ENCODE data around the gene TBC1D1. TPM values are rescaled to one million over a fixed set of nuclear protein-coding genes. Genes with fewer than 3 reads are reported as not detected.

The TBC1D1 gene
- total and polyA plus RNA-seq, 5 donors from 2014 or later = 12.3 to 48.2 (median 19.4) TPM

- Histone ChIP-seq H3K27me3 (ENCODE audit: control insufficient read depth, insufficient read depth, low read length) (no peaks in the 10 kb centered on the region), H3K9me3 (ENCODE audit: control insufficient read depth in 2 of 2, low read length in 2 of 2) (no peaks in the 10 kb centered on the region), H3K36me3 (ENCODE audit: control insufficient read depth, insufficient read depth, low read length) (peaks cover 29% of the 10 kb centered on the region), H3K27ac (ENCODE audit: insufficient read depth, low read length, poor library complexity, severe bottlenecking) (no peak overlapping the region), H3K4me3 (ENCODE audit: low read depth, low read length) (no peak overlapping the region), H3K4me1 (ENCODE audit: control insufficient read depth, insufficient read depth, low read length, poor library complexity, severe bottlenecking) (no peaks in the 10 kb centered on the region)
- no peaks in the 10 kb centered on the region for H3K9me3 Mint-ChIP-seq
- no peaks in the 10 kb centered on the region for H3K27me3 Mint-ChIP-seq
- no peak overlapping the region for H3K4me3 Mint-ChIP-seq
- peaks cover 54% of the 10 kb centered on the region for H3K36me3 Mint-ChIP-seq
- H3K27ac Mint-ChIP-seq = no peak overlapping the region
- ATAC-seq (ENCODE audit: low read depth in 2 of 2) (no peak), DNase-seq (peak in 1 of 3 donors; percentile 9)
- peaks cover 0 to 11% (median 9%) of the 10 kb centered on the region in 4 donors for H3K4me1 Mint-ChIP-seq
These were observed 135.4 kb downstream of the TBC1D1 start for GRCh38 chr4:38026158-38026740.

- H3K27ac Mint-ChIP-seq = peak overlapping the region in 1 of 3 donors; percentile 8
These were observed 139.1 kb downstream of the TBC1D1 start for GRCh38 chr4:38030023-38030422.

GRCh38 chr4:38034986-38035882 lies 144.3 kb downstream of the TBC1D1 start:
- ATAC-seq (ENCODE audit: low read depth in 2 of 2) (peak in 1 of 2 donors; percentile 44), DNase-seq (peak; percentile 18 to 72 (median 57))
- Mint-ChIP-seq H3K36me3 (peaks cover 18% of the 10 kb centered on the region), H3K9me3 (no peaks in the 10 kb centered on the region), H3K4me3 (no peak overlapping the region), H3K4me1 (peaks cover 0 to 6% (median 4%) of the 10 kb centered on the region in 4 donors), H3K27me3 (no peaks in the 10 kb centered on the region), H3K27ac (no peak overlapping the region)
- Histone ChIP-seq H3K9me3 (ENCODE audit: control insufficient read depth in 2 of 2, low read length in 2 of 2) (no peaks in the 10 kb centered on the region), H3K27ac (ENCODE audit: insufficient read depth, low read length, poor library complexity, severe bottlenecking) (no peak overlapping the region), H3K27me3 (ENCODE audit: control insufficient read depth, insufficient read depth, low read length) (no peaks in the 10 kb centered on the region), H3K4me1 (ENCODE audit: control insufficient read depth, insufficient read depth, low read length, poor library complexity, severe bottlenecking) (no peaks in the 10 kb centered on the region), H3K4me3 (ENCODE audit: low read depth, low read length) (no peak overlapping the region), H3K36me3 (ENCODE audit: control insufficient read depth, insufficient read depth, low read length) (peaks cover 11% of the 10 kb centered on the region)

More at GRCh38 chr4:38030023-38030422, 139.1 kb downstream of the TBC1D1 start:
- Histone ChIP-seq H3K9me3 (ENCODE audit: control insufficient read depth in 2 of 2, low read length in 2 of 2) (no peaks in the 10 kb centered on the region), H3K27me3 (ENCODE audit: control insufficient read depth, insufficient read depth, low read length) (no peaks in the 10 kb centered on the region), H3K27ac (ENCODE audit: insufficient read depth, low read length, poor library complexity, severe bottlenecking) (no peak overlapping the region), H3K4me3 (ENCODE audit: low read depth, low read length) (no peak overlapping the region), H3K36me3 (ENCODE audit: control insufficient read depth, insufficient read depth, low read length) (peaks cover 18% of the 10 kb centered on the region), H3K4me1 (ENCODE audit: control insufficient read depth, insufficient read depth, low read length, poor library complexity, severe bottlenecking) (no peaks in the 10 kb centered on the region)
- H3K36me3 Mint-ChIP-seq = peaks cover 26% of the 10 kb centered on the region
- no peak overlapping the region for H3K4me3 Mint-ChIP-seq
- H3K4me1 Mint-ChIP-seq = peaks cover 0 to under 1% (median 0%) of the 10 kb centered on the region in 4 donors
- DNase-seq (no peak), ATAC-seq (ENCODE audit: low read depth in 2 of 2) (no peak)
- no peaks in the 10 kb centered on the region for H3K27me3 Mint-ChIP-seq
- H3K9me3 Mint-ChIP-seq = no peaks in the 10 kb centered on the region

- ATAC-seq (ENCODE audit: low read depth in 2 of 2) = no peak
- Mint-ChIP-seq H3K27me3 (no peaks in the 10 kb centered on the region), H3K36me3 (peaks cover 22% of the 10 kb centered on the region)
These were observed 145.7 kb downstream of the TBC1D1 start for GRCh38 chr4:38036548-38036947.

GRCh38 chr4:38037612-38038011 lies 146.7 kb downstream of the TBC1D1 start:
- Mint-ChIP-seq H3K36me3 (peaks cover 24% of the 10 kb centered on the region), H3K4me3 (no peak overlapping the region), H3K4me1 (peaks cover 0 to 6% (median 4%) of the 10 kb centered on the region in 4 donors), H3K9me3 (no peaks in the 10 kb centered on the region), H3K27ac (no peak overlapping the region), H3K27me3 (no peaks in the 10 kb centered on the region)
- Histone ChIP-seq H3K36me3 (ENCODE audit: control insufficient read depth, insufficient read depth, low read length) (peaks cover 9% of the 10 kb centered on the region), H3K27me3 (ENCODE audit: control insufficient read depth, insufficient read depth, low read length) (no peaks in the 10 kb centered on the region), H3K27ac (ENCODE audit: insufficient read depth, low read length, poor library complexity, severe bottlenecking) (no peak overlapping the region), H3K4me1 (ENCODE audit: control insufficient read depth, insufficient read depth, low read length, poor library complexity, severe bottlenecking) (no peaks in the 10 kb centered on the region), H3K9me3 (ENCODE audit: control insufficient read depth in 2 of 2, low read length in 2 of 2) (no peaks in the 10 kb centered on the region), H3K4me3 (ENCODE audit: low read depth, low read length) (no peak overlapping the region)
- no peak for DNase-seq
- no peak for ATAC-seq (ENCODE audit: low read depth in 2 of 2)

More at GRCh38 chr4:38036548-38036947, 145.7 kb downstream of the TBC1D1 start:
- H3K4me3 ChIP-seq (ENCODE audit: low read depth, low read length) = no peak overlapping the region
- H3K4me1 ChIP-seq (ENCODE audit: control insufficient read depth, insufficient read depth, low read length, poor library complexity, severe bottlenecking) = no peaks in the 10 kb centered on the region
- peaks cover 9% of the 10 kb centered on the region for H3K36me3 ChIP-seq (ENCODE audit: control insufficient read depth, insufficient read depth, low read length)
- H3K4me3 Mint-ChIP-seq = no peak overlapping the region
- no peak overlapping the region for H3K27ac Mint-ChIP-seq
- H3K9me3 Mint-ChIP-seq = no peaks in the 10 kb centered on the region
- H3K27ac ChIP-seq (ENCODE audit: insufficient read depth, low read length, poor library complexity, severe bottlenecking) = no peak overlapping the region
- DNase-seq = no peak
- no peaks in the 10 kb centered on the region for H3K9me3 ChIP-seq (ENCODE audit: control insufficient read depth in 2 of 2, low read length in 2 of 2)
- peaks cover 0 to 6% (median 4%) of the 10 kb centered on the region in 4 donors for H3K4me1 Mint-ChIP-seq
- no peaks in the 10 kb centered on the region for H3K27me3 ChIP-seq (ENCODE audit: control insufficient read depth, insufficient read depth, low read length)

- Mint-ChIP-seq H3K36me3 (peaks cover 31% of the 10 kb centered on the region), H3K9me3 (no peaks in the 10 kb centered on the region), H3K27me3 (no peaks in the 10 kb centered on the region), H3K4me1 (no peaks in the 10 kb centered on the region), H3K4me3 (no peak overlapping the region), H3K27ac (no peak overlapping the region)
- Histone ChIP-seq H3K27ac (ENCODE audit: insufficient read depth, low read length, poor library complexity, severe bottlenecking) (no peak overlapping the region), H3K4me3 (ENCODE audit: low read depth, low read length) (no peak overlapping the region), H3K9me3 (ENCODE audit: control insufficient read depth in 2 of 2, low read length in 2 of 2) (no peaks in the 10 kb centered on the region), H3K4me1 (ENCODE audit: control insufficient read depth, insufficient read depth, low read length, poor library complexity, severe bottlenecking) (no peaks in the 10 kb centered on the region), H3K27me3 (ENCODE audit: control insufficient read depth, insufficient read depth, low read length) (no peaks in the 10 kb centered on the region), H3K36me3 (ENCODE audit: control insufficient read depth, insufficient read depth, low read length) (peaks cover 23% of the 10 kb centered on the region)
- no peak for ATAC-seq (ENCODE audit: low read depth in 2 of 2)
- DNase-seq = no peak
These were observed 149.7 kb downstream of the TBC1D1 start for GRCh38 chr4:38040619-38041018.

- Histone ChIP-seq H3K4me1 (ENCODE audit: control insufficient read depth, insufficient read depth, low read length, poor library complexity, severe bottlenecking) (no peaks in the 10 kb centered on the region), H3K9me3 (ENCODE audit: control insufficient read depth in 2 of 2, low read length in 2 of 2) (no peaks in the 10 kb centered on the region), H3K27me3 (ENCODE audit: control insufficient read depth, insufficient read depth, low read length) (no peaks in the 10 kb centered on the region), H3K27ac (ENCODE audit: insufficient read depth, low read length, poor library complexity, severe bottlenecking) (no peak overlapping the region), H3K36me3 (ENCODE audit: control insufficient read depth, insufficient read depth, low read length) (peaks cover 31% of the 10 kb centered on the region), H3K4me3 (ENCODE audit: low read depth, low read length) (no peak overlapping the region)
- Mint-ChIP-seq H3K4me3 (no peak overlapping the region), H3K36me3 (peaks cover 35% of the 10 kb centered on the region), H3K27me3 (no peaks in the 10 kb centered on the region), H3K4me1 (no peaks in the 10 kb centered on the region), H3K27ac (no peak overlapping the region), H3K9me3 (peaks cover 0 to 1% (median 0%) of the 10 kb centered on the region in 7 donors)
- ATAC-seq (ENCODE audit: low read depth in 2 of 2) (no peak), DNase-seq (no peak)
These were observed 153.2 kb downstream of the TBC1D1 start for GRCh38 chr4:38044060-38044459.
